Spleen (tissue), 11 donors: ENCODE results near the gene PPP1R1B. TPM values are rescaled to one million over a fixed set of nuclear protein-coding genes. Genes with fewer than 3 reads are reported as not detected.
A peak's percentile ranks its signal among the peaks of the same experiment; 100 is the strongest.

Source experiments
- DNase-seq: peaks from one replicate; pipeline ENCODE4 v3.0.0-alpha.2; 2020
- H3K27ac ChIP-seq, 8 donors: fragments of 200-600 bp; sonication (generic) in 7 of 8; 1 replicate in 4 of 8; 2 replicates in 4 of 8; pipeline versions ENCODE4 v1.5.0 to v1.8.0; 2016 to 2021; ENCODE audit warnings: inconsistent platforms in 4 of 8, mild to moderate bottlenecking in 4 of 8, moderate library complexity in 1 of 8
- H3K27me3 ChIP-seq, 7 donors: fragments of 200-600 bp; sonication (generic) in 6 of 7; replicated peaks in 1 of 7; 1 replicate in 4 of 7; 2 replicates in 3 of 7; pipeline versions ENCODE4 v1.5.0 to v1.8.0; 2016 to 2021; ENCODE audit warnings: inconsistent platforms in 3 of 7, mild to moderate bottlenecking in 1 of 7
- H3K36me3 ChIP-seq, 6 donors: fragments of 200-600 bp; sonication (generic) in 5 of 6; 1 replicate in 4 of 6; 2 replicates in 2 of 6; pipeline versions ENCODE4 v1.5.0 to v1.8.0; 2016 to 2021; ENCODE audit warnings: inconsistent platforms in 2 of 6
- H3K4me1 ChIP-seq, 6 donors: fragments of 200-600 bp; sonication (generic) in 5 of 6; 1 replicate in 3 of 6; 2 replicates in 3 of 6; pipeline versions ENCODE4 v1.5.0 to v1.8.0; 2016 to 2021; ENCODE audit warnings: inconsistent platforms in 3 of 6
- H3K4me3 ChIP-seq, 8 donors: fragments of 200-600 bp; sonication (generic) in 7 of 8; 1 replicate in 4 of 8; 2 replicates in 4 of 8; pipeline versions ENCODE4 v1.5.0 to v1.8.0; 2016 to 2021; ENCODE audit warnings: inconsistent platforms in 4 of 8, mild to moderate bottlenecking in 4 of 8, moderate library complexity in 2 of 8
- H3K9me3 ChIP-seq, 8 donors: fragments of 200-600 bp; sonication (generic) in 7 of 8; 1 replicate in 4 of 8; 2 replicates in 4 of 8; pipeline versions ENCODE4 v1.5.0 to v1.8.0; 2016 to 2021; ENCODE audit warnings: inconsistent platforms in 4 of 8
- POLR2A ChIP-seq, 3 donors: fragments of 450-650 bp; IDR thresholded peaks; one replicate each; pipeline ENCODE4 v1.5.1; 2017; ENCODE audit warnings: antibody characterized with exemption in 3 of 3, mild to moderate bottlenecking in 1 of 3
- POLR2AphosphoS5 ChIP-seq, 3 donors: sonication (generic); formaldehyde crosslinking; IDR thresholded peaks; one replicate each; pipeline ENCODE4 v1.5.1; 2017; ENCODE audit warnings: antibody characterized with exemption in 3 of 3
- WGBS, 5 donors: extraction: QIAGEN DNeasy Blood & Tissue Kit in 3 of 5; methylation state at CpG; one replicate each; pipeline versions ENCODE4 v1.1.5 to v1.1.7; 2013 to 2018; 5-methylcytosine and 5-hydroxymethylcytosine counted together
- intact Hi-C: fragments of 100-400 bp; cut with DNase I; formaldehyde crosslinking; loops from one replicate; pipeline ENCODE4 v1.15.0; 2023; ENCODE audit warnings: low total_unique reads
- polyA plus RNA-seq, 3 donors: library from polyadenylated mRNA; stranded (reverse); fragments of 200-250 nt; gene quantifications; one replicate each; pipeline ENCODE4 v1.2.1, GENCODE V29; 2013
- total RNA-seq, 7 donors: library from RNA; depleted of rRNA in 3 of 7; stranded (reverse); fragments of >200 nt in 3 of 7; fragmentation: NEBNext Ultra II Directional in 4 of 7; extraction: Animal tissue kit (Norgen Biotek cat#: 25700) in 4 of 7; gene quantifications; one replicate each; pipeline versions ENCODE4 v1.1.0 to v1.2.1, GENCODE V29; 2016 to 2021
- TF ChIP-seq, protein P1 (sequence below), 11 experiments: fragments of 200-600 bp in 7 of 11; fragments of 450-650 bp in 4 of 11; sonication (generic) in 4 of 11; IDR thresholded peaks in 8 of 11; conservative IDR thresholded peaks in 3 of 11; 1 replicate in 7 of 11; 2 replicates in 4 of 11; pipeline versions ENCODE4 v1.4.0 to v1.8.0; 2016 to 2021; ENCODE audit warnings: antibody characterized with exemption in 11 of 11, inconsistent platforms in 4 of 11, mild to moderate bottlenecking in 1 of 11
- donor health status: healthy with polysubstance abuse.
- donor health status: DM: no; HTN: no; CAD: no; lungs with moderate emphysema.
- donor health status: DM: no; HTN: no; CAD: no.
- donor health status: Bipolar disorder and iron deficiency.
- donor health status: healthy.
- donor health status: DM: no; HTN: no; CAD: no.
- donor health status: DM: yes; HTN: yes; CAD: no.

PPP1R1B gene
- total and polyA plus RNA-seq, 10 donors: 0.06 to 0.26 TPM; not detected in 8

DNA sequence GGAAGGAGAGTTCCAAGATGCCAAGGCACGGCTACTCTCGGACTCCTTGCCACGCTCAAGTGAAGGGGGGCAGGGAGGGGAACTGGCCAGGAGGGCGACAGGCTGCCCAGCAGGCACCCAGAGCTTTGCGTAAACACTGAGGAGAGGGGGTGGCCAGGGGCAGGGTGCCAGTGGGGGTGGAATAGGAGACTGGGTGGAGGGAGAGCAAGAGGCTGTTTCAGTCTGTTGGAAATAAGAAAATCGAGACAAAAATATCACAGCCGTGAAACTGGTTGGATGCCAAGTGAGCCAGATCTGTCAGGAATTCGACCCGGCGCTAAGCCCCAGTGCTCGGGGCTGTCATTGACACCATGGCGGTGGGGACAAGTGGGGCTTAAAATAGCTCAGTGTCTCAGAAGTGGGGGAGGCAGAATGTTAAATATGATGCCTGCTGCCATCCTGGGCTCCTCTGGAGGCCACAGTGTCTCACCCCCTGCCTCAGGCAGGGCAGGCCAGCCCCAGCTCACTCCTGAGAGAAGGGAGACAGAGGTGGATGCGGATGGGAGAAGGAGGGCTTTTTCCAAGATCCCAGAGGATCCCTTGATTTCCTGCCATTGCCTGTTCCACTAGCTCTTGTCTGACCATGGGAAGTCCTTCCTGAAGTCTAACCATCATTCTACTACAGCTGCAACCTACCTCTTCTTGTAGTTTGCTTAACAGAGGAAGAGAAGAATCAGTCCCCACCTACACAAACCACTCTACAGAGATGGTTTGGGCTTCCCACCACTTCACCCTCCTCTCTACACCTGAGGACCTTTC is 51.0 kb downstream of the PPP1R1B start:
- intact Hi-C loops: no loop called here
- Histone ChIP-seq H3K4me3 (no peak overlapping the region), H3K27me3 (no peaks in the 10 kb centered on the region), H3K9me3 (no peaks in the 10 kb centered on the region), H3K27ac (peak overlapping the region in 6 of 8 donors; percentile 20 to 90 (median 74)), H3K36me3 (peaks cover 0 to 23% (median 2%) of the 10 kb centered on the region in 6 donors), H3K4me1 (peaks cover 21 to 74% (median 62%) of the 10 kb centered on the region in 6 donors)
- TF ChIP-seq POLR2A (IDR thresholded peaks at IDR 0.05) (no peak), POLR2AphosphoS5 (IDR thresholded peaks at IDR 0.05) (no peak)
- TF ChIP-seq, protein P1, sequence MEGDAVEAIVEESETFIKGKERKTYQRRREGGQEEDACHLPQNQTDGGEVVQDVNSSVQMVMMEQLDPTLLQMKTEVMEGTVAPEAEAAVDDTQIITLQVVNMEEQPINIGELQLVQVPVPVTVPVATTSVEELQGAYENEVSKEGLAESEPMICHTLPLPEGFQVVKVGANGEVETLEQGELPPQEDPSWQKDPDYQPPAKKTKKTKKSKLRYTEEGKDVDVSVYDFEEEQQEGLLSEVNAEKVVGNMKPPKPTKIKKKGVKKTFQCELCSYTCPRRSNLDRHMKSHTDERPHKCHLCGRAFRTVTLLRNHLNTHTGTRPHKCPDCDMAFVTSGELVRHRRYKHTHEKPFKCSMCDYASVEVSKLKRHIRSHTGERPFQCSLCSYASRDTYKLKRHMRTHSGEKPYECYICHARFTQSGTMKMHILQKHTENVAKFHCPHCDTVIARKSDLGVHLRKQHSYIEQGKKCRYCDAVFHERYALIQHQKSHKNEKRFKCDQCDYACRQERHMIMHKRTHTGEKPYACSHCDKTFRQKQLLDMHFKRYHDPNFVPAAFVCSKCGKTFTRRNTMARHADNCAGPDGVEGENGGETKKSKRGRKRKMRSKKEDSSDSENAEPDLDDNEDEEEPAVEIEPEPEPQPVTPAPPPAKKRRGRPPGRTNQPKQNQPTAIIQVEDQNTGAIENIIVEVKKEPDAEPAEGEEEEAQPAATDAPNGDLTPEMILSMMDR (IDR thresholded peaks at IDR 0.05 in 8 of 11, conservative IDR thresholded peaks at IDR 0.05 in 3 of 11): no peak
- peak; percentile 68 for DNase-seq
- WGBS, 5 donors: 69 to 75% (median 71%) methylated on average over 13 of the region's 13 CpGs

DNA sequence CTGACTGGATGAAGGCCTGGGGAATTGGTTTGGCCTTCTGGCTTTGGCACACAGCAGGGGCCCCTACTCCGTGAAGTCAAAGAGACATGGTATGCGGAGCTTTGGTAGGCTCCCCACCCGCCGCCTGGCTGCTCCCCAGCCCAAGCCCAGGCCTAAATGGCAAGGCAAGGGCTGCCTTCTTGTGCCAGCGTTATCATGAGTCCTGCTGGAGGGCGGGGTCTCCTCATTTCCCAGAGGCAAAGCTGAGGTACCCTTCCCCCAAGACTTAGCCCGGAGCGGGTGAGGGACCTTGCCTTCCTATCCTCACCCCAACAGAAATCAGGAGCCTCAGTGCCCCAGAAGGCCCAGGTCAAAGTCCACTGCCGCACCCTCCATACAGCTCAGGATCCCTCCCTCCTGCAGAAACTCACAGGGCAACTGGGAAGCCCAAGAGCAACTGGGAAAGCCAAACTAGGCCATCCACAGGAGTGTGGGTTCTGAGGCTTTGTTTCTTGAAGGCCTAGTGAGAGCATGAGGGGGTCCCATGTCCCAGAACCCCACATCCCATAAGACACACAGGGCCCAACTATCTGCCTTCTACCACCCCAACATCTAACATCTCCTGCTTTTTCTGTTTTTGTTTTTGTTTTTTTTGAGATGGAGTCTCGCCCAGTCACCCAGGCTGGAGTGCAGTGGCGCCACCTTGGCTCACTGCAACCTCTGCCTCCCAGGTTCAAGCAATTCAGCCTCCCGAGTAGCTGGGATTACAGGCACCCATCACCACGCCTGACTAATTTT is 51.8 kb downstream of the PPP1R1B start:
- H3K9me3 ChIP-seq: no peaks in the 10 kb centered on the region
- intact Hi-C loops: no loop called here
- H3K27me3 ChIP-seq: no peaks in the 10 kb centered on the region
- H3K36me3 ChIP-seq: peaks cover 0 to 31% (median 7%) of the 10 kb centered on the region in 6 donors
- WGBS, 5 donors: 87 to 96% (median 90%) methylated on average over 9 to 13 of the region's 13 CpGs
- H3K4me3 ChIP-seq: no peak overlapping the region
- TF ChIP-seq, protein P1 (IDR thresholded peaks at IDR 0.05 in 8 of 11, conservative IDR thresholded peaks at IDR 0.05 in 3 of 11): no peak
- TF ChIP-seq POLR2A (IDR thresholded peaks at IDR 0.05): no peak
- no peak for TF ChIP-seq POLR2AphosphoS5 (IDR thresholded peaks at IDR 0.05)
- DNase-seq: peak; percentile 73
- peaks cover 21 to 74% (median 62%) of the 10 kb centered on the region in 6 donors for H3K4me1 ChIP-seq
- H3K27ac ChIP-seq: peak overlapping the region in 4 of 8 donors; percentile 78 to 90 (median 82)

DNA sequence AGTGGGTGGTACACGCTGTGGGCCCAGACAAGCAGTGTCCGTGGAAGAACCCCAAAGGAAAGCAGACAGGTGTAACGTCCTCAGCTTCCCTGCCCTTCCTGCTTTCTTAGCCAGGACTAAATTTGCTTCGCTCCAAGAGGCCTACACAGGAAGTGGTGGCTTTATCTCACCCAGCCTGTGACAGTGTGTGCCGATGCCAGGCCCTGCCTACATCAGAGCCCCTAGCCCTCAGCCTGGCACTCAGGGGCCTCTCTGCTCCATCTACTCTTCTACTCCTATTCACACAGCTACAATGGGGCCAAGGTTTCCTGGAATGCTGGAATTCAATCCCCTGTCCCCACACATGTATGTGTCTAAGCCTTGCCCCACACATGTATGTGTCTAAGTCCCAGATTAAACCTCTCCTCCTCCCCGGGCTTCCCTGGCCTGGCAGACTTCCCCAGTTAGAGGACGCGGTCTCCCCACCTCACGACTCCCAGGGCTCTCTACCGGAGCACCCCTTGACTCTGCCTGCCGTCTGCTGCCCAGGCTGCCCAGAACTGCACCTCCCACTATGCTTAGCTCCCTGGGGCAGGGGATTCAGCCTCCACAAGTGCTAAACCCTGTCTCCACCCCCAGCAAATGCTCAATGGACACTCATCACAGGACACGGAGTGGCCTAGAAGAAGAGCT is 52.9 kb downstream of the PPP1R1B start:
- TF ChIP-seq, protein P1 (IDR thresholded peaks at IDR 0.05 in 8 of 11, conservative IDR thresholded peaks at IDR 0.05 in 3 of 11): no peak
- TF ChIP-seq POLR2AphosphoS5 (IDR thresholded peaks at IDR 0.05) (peak in 2 of 3 donors; percentile 79 to 81), POLR2A (IDR thresholded peaks at IDR 0.05) (no peak)
- Histone ChIP-seq H3K4me1 (peaks cover 21 to 64% (median 58%) of the 10 kb centered on the region in 6 donors), H3K4me3 (no peak overlapping the region), H3K9me3 (no peaks in the 10 kb centered on the region), H3K36me3 (peaks cover 0 to 42% (median 12%) of the 10 kb centered on the region in 6 donors), H3K27me3 (no peaks in the 10 kb centered on the region), H3K27ac (peak overlapping the region; percentile 22 to 90 (median 72))
- peak; percentile 86 for DNase-seq
- intact Hi-C loops: no loop called here
- WGBS, 5 donors: 43 to 56% (median 45%) methylated on average over 12 of the region's 12 CpGs
